ENCODE results near the gene RTKN.
"Not testable (repeated sequence)": the region's sequence is repeated elsewhere in the genome, so short reads cannot be mapped to it uniquely, and the experiment has no call there.

DNA sequence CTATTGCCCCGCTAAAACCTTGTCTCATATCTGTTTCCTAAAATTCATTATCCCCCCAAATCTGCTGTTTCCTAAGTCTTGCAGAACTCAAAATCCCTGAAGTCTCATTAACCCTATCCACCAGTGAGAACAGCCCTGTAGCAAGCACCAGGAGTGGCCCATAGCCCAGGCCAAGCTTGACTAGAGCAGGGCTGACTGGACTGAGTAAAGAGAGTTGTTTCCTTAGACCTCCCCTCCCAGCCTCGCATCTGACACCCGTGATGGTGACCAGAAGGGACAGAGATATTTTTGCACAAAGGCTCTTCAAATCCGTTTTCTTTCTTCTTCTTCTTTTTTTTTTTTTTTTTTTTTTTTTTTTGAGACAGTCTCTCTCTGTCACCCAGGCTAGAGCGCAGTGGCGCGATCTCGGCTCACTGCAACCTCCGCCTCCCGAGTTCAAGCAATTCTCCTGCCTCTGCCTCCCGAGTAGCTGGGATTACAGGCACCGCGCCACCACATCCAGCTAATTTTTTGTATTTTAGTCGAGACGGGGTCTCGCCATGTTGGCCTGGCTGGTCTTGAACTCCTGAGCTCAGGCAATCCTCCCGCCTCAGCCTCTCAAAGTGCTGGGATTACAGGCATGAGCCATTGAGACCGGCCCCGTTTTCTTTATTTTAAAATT lies 21.2 kb downstream of the RTKN start:
- TF ChIP-seq EZH2 (IDR thresholded peaks at IDR 0.05; ENCODE audit: insufficient read depth, poor library complexity, severe bottlenecking); EZH2phosphoT487 (IDR thresholded peaks at IDR 0.05; ENCODE audit: insufficient read depth, low read depth): not testable (repeated sequence)
